Neural cell (in vitro differentiated cells): Measurements from ENCODE around the gene HIGD1C. TPM values are rescaled to one million over a fixed set of nuclear protein-coding genes. Genes with fewer than 3 reads are reported as not detected.
"Not testable (repeated sequence)": the region's sequence is repeated elsewhere in the genome, so short reads cannot be mapped to it uniquely, and the experiment has no call there.

Experiments
- H2AFZ ChIP-seq: fragments of 200-600, 300-800 bp; sonication (generic), shearing (Covaris generic); 2 replicates; pipeline ENCODE4 v1.6.0; 2014; ENCODE audit warnings: low read depth, mild to moderate bottlenecking, antibody characterized with exemption, low read length, moderate library complexity
- H3F3A ChIP-seq: fragments of 200-600 bp; shearing (Covaris generic); 2 replicates; pipeline ENCODE4 v1.6.1; 2016; ENCODE audit warnings: mild to moderate bottlenecking, moderate library complexity, mixed read lengths, antibody characterized with exemption, low read length; ENCODE audit not compliant: insufficient read depth, poor library complexity, severe bottlenecking
- H3K27ac ChIP-seq: fragments of 200-600, 300-800 bp; sonication (generic), shearing (Covaris generic); 2 replicates; pipeline ENCODE4 v1.5.1; 2014; ENCODE audit warnings: mild to moderate bottlenecking, low read length, moderate library complexity
- H3K27me3 ChIP-seq: fragments of 300-800, 200-600 bp; sonication (generic), shearing (Covaris generic); 2 replicates; pipeline ENCODE4 v1.6.0; 2014; ENCODE audit warnings: mild to moderate bottlenecking, low read depth, low read length, moderate library complexity; ENCODE audit not compliant: insufficient read depth
- H3K36me3 ChIP-seq: fragments of 300-800, 200-600 bp; sonication (generic), shearing (Covaris generic); 2 replicates; pipeline ENCODE4 v1.5.1; 2014; ENCODE audit warnings: mild to moderate bottlenecking, antibody characterized with exemption, low read length, moderate library complexity; ENCODE audit not compliant: insufficient read depth
- H3K4me2 ChIP-seq: fragments of 300-800, 200-600 bp; sonication (generic), shearing (Covaris generic); 2 replicates; pipeline ENCODE4 v1.6.0; 2014; ENCODE audit warnings: mild to moderate bottlenecking, low read length
- H3K4me3 ChIP-seq: fragments of 300-800, 200-600 bp; sonication (generic), shearing (Covaris generic); 2 replicates; pipeline ENCODE4 v1.5.1; 2014; ENCODE audit warnings: mild to moderate bottlenecking, low read length, moderate library complexity
- H3K79me2 ChIP-seq: fragments of 200-600 bp; shearing (Covaris generic); replicated peaks from 2 replicates; pipeline ENCODE4 v1.6.0; 2014; ENCODE audit warnings: mild to moderate bottlenecking, low read length, moderate library complexity; ENCODE audit not compliant: insufficient read depth
- H3K9ac ChIP-seq: fragments of 300-800, 200-600 bp; sonication (generic), shearing (Covaris generic); 2 replicates; pipeline ENCODE4 v1.6.1; 2016; ENCODE audit warnings: mild to moderate bottlenecking, low read length, mixed read lengths
- H3K9me2 ChIP-seq: fragments of 200-600 bp; shearing (Covaris generic); 2 replicates; pipeline ENCODE4 v1.6.1; 2016; ENCODE audit warnings: mild to moderate bottlenecking, low read length, mixed read lengths; ENCODE audit not compliant: insufficient read depth
- H3K9me3 ChIP-seq: fragments of 200-600, 300-800 bp; sonication (generic), shearing (Covaris generic); 2 replicates; pipeline ENCODE4 v1.6.1; 2016; ENCODE audit warnings: mild to moderate bottlenecking, mixed run types, low read length, moderate library complexity, mixed read lengths
- H4K20me1 ChIP-seq: fragments of 200-600 bp; shearing (Covaris generic); 2 replicates; pipeline ENCODE4 v1.6.1; 2016; ENCODE audit warnings: mild to moderate bottlenecking, mixed run types; ENCODE audit not compliant: insufficient read depth
- EP300 ChIP-seq: fragments of 450-650 bp; conservative IDR thresholded peaks from 2 replicates; pipeline ENCODE4 v1.6.1; 2014; ENCODE audit warnings: antibody characterized with exemption, mild to moderate bottlenecking, moderate library complexity; ENCODE audit not compliant: poor library complexity, severe bottlenecking
- EZH2 ChIP-seq: fragments of 200-600, 300-800 bp; shearing (Covaris generic), sonication (generic); IDR thresholded peaks from 2 replicates; pipeline ENCODE4 v1.6.1; 2014; ENCODE audit warnings: antibody characterized with exemption, low read length, borderline replicate concordance, mild to moderate bottlenecking; ENCODE audit not compliant: insufficient read depth, poor library complexity, severe bottlenecking
- MXI1 ChIP-seq: fragments of 450-650 bp; conservative IDR thresholded peaks from 2 replicates; pipeline ENCODE4 v1.6.1; 2014; ENCODE audit warnings: antibody characterized with exemption, mild to moderate bottlenecking; ENCODE audit not compliant: poor library complexity, severe bottlenecking
- POLR2AphosphoS5 ChIP-seq: IDR thresholded peaks from 2 replicates; pipeline ENCODE4 v1.6.1; 2012
- RAD21 ChIP-seq: fragments of 450-650 bp; conservative IDR thresholded peaks from 2 replicates; pipeline ENCODE4 v1.6.1; 2014; ENCODE audit warnings: antibody characterized with exemption, mild to moderate bottlenecking, moderate library complexity
- SMC3 ChIP-seq: fragments of 450-650 bp; conservative IDR thresholded peaks from 2 replicates; pipeline ENCODE4 v1.6.1; 2014; ENCODE audit warnings: antibody characterized with exemption, mild to moderate bottlenecking, moderate library complexity; ENCODE audit not compliant: poor library complexity
- TAF1 ChIP-seq: IDR thresholded peaks from 2 replicates; pipeline ENCODE4 v1.6.1; 2012; ENCODE audit warnings: low read depth
- polyA plus RNA-seq: library from polyadenylated mRNA; depleted of rRNA; stranded (reverse); fragments of >200 nt; gene quantifications from 2 replicates; pipeline ENCODE4 v1.2.3, GENCODE V29; 2014
- TF ChIP-seq, protein P1 (sequence below): IDR thresholded peaks from 2 replicates; pipeline ENCODE4 v1.6.1; 2012; ENCODE audit warnings: borderline replicate concordance
- TF ChIP-seq, protein P2 (sequence below): fragments of 450-650 bp; IDR thresholded peaks from 2 replicates; pipeline ENCODE4 v1.5.1; 2014; ENCODE audit warnings: antibody characterized with exemption, mild to moderate bottlenecking, moderate library complexity; ENCODE audit not compliant: poor library complexity, severe bottlenecking

The HIGD1C gene
- polyA plus RNA-seq, 1 donor from 2014 or later = not detected

DNA sequence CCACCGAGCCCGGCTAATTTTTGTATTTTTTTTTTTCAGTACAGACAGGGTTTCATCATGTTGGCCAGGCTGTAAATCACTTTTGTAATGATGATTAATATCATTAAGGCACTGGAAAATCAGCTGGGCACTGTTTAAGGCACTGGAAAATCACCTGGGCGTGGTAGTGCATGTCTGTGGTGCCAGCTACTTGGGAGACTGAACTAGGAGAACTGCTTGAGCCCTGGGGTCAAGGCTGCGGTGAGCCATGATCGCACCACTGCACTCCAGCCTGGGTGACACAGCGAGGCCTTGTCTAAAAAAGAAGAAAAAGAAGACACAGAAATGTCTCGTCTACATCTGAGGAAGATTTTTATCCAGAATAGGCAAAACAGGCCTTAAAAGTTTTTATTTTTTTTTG lies 61.1 kb downstream of the HIGD1C start:
- H3K36me3 ChIP-seq = no peaks in the 10 kb centered on the region
- H3K4me2 ChIP-seq = no peak overlapping the region
- no peaks in the 10 kb centered on the region for H3F3A ChIP-seq
- no peaks in the 10 kb centered on the region for H3K9me2 ChIP-seq
- H3K79me2 ChIP-seq = peaks cover 12% of the 10 kb centered on the region
- no peak overlapping the region for H2AFZ ChIP-seq
- H4K20me1 ChIP-seq = no peaks in the 10 kb centered on the region
- no peak overlapping the region for H3K9ac ChIP-seq
- H3K27me3 ChIP-seq = no peaks in the 10 kb centered on the region
- no peak overlapping the region for H3K27ac ChIP-seq
- no peak overlapping the region for H3K4me3 ChIP-seq
- no peaks in the 10 kb centered on the region for H3K9me3 ChIP-seq
- no peak for TF ChIP-seq TAF1
- no peak for TF ChIP-seq EP300
- no peak for TF ChIP-seq POLR2AphosphoS5
- no peak for TF ChIP-seq MXI1
- TF ChIP-seq SMC3 = no peak
- TF ChIP-seq, protein P1, sequence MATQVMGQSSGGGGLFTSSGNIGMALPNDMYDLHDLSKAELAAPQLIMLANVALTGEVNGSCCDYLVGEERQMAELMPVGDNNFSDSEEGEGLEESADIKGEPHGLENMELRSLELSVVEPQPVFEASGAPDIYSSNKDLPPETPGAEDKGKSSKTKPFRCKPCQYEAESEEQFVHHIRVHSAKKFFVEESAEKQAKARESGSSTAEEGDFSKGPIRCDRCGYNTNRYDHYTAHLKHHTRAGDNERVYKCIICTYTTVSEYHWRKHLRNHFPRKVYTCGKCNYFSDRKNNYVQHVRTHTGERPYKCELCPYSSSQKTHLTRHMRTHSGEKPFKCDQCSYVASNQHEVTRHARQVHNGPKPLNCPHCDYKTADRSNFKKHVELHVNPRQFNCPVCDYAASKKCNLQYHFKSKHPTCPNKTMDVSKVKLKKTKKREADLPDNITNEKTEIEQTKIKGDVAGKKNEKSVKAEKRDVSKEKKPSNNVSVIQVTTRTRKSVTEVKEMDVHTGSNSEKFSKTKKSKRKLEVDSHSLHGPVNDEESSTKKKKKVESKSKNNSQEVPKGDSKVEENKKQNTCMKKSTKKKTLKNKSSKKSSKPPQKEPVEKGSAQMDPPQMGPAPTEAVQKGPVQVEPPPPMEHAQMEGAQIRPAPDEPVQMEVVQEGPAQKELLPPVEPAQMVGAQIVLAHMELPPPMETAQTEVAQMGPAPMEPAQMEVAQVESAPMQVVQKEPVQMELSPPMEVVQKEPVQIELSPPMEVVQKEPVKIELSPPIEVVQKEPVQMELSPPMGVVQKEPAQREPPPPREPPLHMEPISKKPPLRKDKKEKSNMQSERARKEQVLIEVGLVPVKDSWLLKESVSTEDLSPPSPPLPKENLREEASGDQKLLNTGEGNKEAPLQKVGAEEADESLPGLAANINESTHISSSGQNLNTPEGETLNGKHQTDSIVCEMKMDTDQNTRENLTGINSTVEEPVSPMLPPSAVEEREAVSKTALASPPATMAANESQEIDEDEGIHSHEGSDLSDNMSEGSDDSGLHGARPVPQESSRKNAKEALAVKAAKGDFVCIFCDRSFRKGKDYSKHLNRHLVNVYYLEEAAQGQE = no peak
- TF ChIP-seq, protein P2, sequence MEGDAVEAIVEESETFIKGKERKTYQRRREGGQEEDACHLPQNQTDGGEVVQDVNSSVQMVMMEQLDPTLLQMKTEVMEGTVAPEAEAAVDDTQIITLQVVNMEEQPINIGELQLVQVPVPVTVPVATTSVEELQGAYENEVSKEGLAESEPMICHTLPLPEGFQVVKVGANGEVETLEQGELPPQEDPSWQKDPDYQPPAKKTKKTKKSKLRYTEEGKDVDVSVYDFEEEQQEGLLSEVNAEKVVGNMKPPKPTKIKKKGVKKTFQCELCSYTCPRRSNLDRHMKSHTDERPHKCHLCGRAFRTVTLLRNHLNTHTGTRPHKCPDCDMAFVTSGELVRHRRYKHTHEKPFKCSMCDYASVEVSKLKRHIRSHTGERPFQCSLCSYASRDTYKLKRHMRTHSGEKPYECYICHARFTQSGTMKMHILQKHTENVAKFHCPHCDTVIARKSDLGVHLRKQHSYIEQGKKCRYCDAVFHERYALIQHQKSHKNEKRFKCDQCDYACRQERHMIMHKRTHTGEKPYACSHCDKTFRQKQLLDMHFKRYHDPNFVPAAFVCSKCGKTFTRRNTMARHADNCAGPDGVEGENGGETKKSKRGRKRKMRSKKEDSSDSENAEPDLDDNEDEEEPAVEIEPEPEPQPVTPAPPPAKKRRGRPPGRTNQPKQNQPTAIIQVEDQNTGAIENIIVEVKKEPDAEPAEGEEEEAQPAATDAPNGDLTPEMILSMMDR = no peak
- no peak for TF ChIP-seq EZH2
- TF ChIP-seq RAD21 = no peak

DNA sequence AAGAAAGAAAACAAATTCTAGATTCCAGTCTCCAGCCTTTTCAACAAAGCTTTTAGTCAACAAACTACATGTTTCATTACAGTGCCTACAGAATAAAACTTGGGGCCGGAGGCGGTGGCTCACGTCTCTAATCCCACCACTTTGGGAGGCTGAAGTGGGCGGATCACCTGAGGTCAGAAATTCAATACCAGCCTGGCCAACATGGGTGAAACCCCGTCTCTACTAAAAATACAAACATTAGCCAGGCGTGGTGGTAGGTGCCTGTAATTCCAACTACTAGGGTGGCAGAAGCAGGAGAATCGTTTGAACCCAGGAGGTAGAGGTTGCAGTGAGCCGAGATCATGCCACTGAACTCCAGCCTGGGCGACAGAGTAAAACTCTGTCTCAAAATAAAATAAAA lies 62.1 kb downstream of the HIGD1C start:
- not testable (repeated sequence) for H3K36me3 ChIP-seq, H3K4me2 ChIP-seq, H2AFZ ChIP-seq, H3K9me3 ChIP-seq, H3K27ac ChIP-seq, H3F3A ChIP-seq, H3K9ac ChIP-seq, H3K9me2 ChIP-seq, H4K20me1 ChIP-seq, H3K4me3 ChIP-seq, H3K27me3 ChIP-seq
- peaks cover 21% of the 10 kb centered on the region for H3K79me2 ChIP-seq

DNA sequence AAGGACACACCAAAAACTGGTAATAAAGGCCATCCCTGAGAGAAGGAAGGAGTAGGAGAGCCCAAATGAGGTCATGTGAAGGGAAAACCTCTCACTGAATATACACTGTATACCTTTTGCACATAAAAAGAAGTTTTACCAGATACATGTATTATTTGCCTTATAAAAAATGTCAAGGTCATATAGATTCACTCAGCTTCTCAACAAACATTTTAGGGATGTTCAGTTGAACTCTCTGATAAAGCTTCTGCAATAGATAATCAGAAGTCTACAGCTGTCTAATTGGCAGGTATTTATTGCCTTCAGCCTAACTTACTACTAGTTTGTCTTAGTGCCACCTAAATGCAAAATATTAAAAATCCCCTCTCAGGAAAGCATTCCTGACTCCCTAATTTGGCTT lies 65.1 kb downstream of the HIGD1C start:
- Histone ChIP-seq H4K20me1 (no peaks in the 10 kb centered on the region), H3K36me3 (no peaks in the 10 kb centered on the region), H3K79me2 (peaks cover 41% of the 10 kb centered on the region), H3K27me3 (no peaks in the 10 kb centered on the region), H3F3A (no peaks in the 10 kb centered on the region), H2AFZ (no peak overlapping the region), H3K9me2 (no peaks in the 10 kb centered on the region), H3K4me3 (no peak overlapping the region), H3K4me2 (no peak overlapping the region), H3K27ac (no peak overlapping the region), H3K9me3 (no peaks in the 10 kb centered on the region), H3K9ac (no peak overlapping the region)
- TF ChIP-seq MXI1 (no peak), EZH2 (no peak), TAF1 (no peak), EP300 (no peak), RAD21 (no peak), POLR2AphosphoS5 (no peak), SMC3 (no peak)
- TF ChIP-seq, protein P1 = no peak
- TF ChIP-seq, protein P2 = no peak
